ENCODE data around the gene HMOX2.

The HMOX2 gene

GRCh38 chr16:4513881-4514280, 37.7 kb downstream of the HMOX2 start:
- no peak for TF ChIP-seq CTCF (IDR thresholded peaks at IDR 0.05; ENCODE audit: low read depth, low read length)
- Histone ChIP-seq H3K9me3 (no peaks in the 10 kb centered on the region), H3K36me3 (peaks cover 30% of the 10 kb centered on the region), H3K4me1 (no peaks in the 10 kb centered on the region), H3K4me3 (ENCODE audit: low read depth, low read length) (no peak overlapping the region), H3K27me3 (no peaks in the 10 kb centered on the region)
- no peak for DNase-seq

DNA sequence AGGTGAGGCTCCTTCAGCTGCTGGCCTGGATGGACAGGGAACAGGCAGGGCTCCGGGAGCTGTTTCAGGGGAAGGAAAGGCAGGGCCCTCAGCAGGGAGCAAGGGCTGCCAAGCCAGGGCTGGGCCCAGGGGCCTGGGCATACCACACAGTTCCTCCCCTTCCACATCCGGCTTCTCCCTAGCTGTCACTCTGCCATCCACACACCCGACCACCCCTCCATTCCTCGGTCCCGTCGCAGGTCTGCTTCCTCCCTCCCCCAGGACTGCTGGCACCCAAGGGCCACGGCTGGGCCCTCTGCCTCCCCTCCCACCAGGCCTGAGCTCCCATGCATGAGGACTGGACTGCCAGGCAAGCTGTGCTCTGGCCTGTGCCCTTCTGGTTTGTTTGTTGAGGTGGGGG, 38.4 kb downstream of the HMOX2 start:
- TF ChIP-seq CTCF (IDR thresholded peaks at IDR 0.05; ENCODE audit: low read depth, low read length): no peak
- H3K27me3 ChIP-seq: no peaks in the 10 kb centered on the region
- H3K4me1 ChIP-seq: no peaks in the 10 kb centered on the region
- H3K4me3 ChIP-seq (ENCODE audit: low read depth, low read length): no peak overlapping the region
- H3K9me3 ChIP-seq: no peaks in the 10 kb centered on the region
- DNase-seq: no peak
- peaks cover 26% of the 10 kb centered on the region for H3K36me3 ChIP-seq

GRCh38 chr16:4515611-4516233, 39.5 kb downstream of the HMOX2 start:
- Histone ChIP-seq H3K27me3 (no peaks in the 10 kb centered on the region), H3K4me1 (no peaks in the 10 kb centered on the region), H3K36me3 (peaks cover 20% of the 10 kb centered on the region), H3K4me3 (ENCODE audit: low read depth, low read length) (no peak overlapping the region), H3K9me3 (no peaks in the 10 kb centered on the region)
- DNase-seq: no peak
- no peak for TF ChIP-seq CTCF (IDR thresholded peaks at IDR 0.05; ENCODE audit: low read depth, low read length)

- Histone ChIP-seq H3K9me3 (no peaks in the 10 kb centered on the region), H3K27me3 (no peaks in the 10 kb centered on the region), H3K4me3 (ENCODE audit: low read depth, low read length) (no peak overlapping the region), H3K4me1 (peaks cover 11% of the 10 kb centered on the region), H3K36me3 (no peaks in the 10 kb centered on the region)
- TF ChIP-seq CTCF (IDR thresholded peaks at IDR 0.05; ENCODE audit: low read depth, low read length): peak; percentile 94
- peak; percentile 77 for DNase-seq
Observed at GRCh38 chr16:4517812-4518680, 41.8 kb downstream of the HMOX2 start.

GRCh38 chr16:4519274-4520058, 43.3 kb downstream of the HMOX2 start:
- H3K4me3 ChIP-seq (ENCODE audit: low read depth, low read length): no peak overlapping the region
- H3K4me1 ChIP-seq: peaks cover 12% of the 10 kb centered on the region
- no peak for DNase-seq
- H3K9me3 ChIP-seq: no peaks in the 10 kb centered on the region
- TF ChIP-seq CTCF (IDR thresholded peaks at IDR 0.05; ENCODE audit: low read depth, low read length): no peak
- H3K36me3 ChIP-seq: no peaks in the 10 kb centered on the region
- no peaks in the 10 kb centered on the region for H3K27me3 ChIP-seq

Data from BE2C (cell line).